HG03280 (cell line): ENCODE data around the gene CBLB.

Experiments used
- ATAC-seq: cut with Tn5 transposase; IDR thresholded peaks from one replicate; pipeline ENCODE4 v1.9.1; 2021; ENCODE audit warnings: mild to moderate bottlenecking, moderate library complexity; ENCODE audit not compliant: unreplicated experiment

The CBLB gene

DNA sequence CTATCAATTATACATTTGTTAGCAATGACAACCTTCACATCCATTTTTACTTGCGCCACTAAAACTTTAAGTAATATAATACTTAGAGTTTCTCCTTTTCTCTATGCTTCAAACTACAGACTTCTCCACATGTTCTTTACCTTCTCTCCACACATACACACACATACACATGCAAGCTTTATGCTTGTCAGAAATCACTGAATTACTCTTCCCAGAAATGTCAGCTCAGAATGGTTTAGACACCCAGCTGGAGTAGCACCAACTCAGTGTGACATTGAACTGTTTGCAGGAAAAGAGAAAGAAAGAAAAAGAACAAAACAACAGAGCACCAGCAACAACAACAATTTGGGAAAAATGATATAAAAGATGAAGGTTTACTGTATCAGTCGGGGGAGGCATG lies 20.9 kb downstream of the CBLB start:
- no peak for ATAC-seq

DNA sequence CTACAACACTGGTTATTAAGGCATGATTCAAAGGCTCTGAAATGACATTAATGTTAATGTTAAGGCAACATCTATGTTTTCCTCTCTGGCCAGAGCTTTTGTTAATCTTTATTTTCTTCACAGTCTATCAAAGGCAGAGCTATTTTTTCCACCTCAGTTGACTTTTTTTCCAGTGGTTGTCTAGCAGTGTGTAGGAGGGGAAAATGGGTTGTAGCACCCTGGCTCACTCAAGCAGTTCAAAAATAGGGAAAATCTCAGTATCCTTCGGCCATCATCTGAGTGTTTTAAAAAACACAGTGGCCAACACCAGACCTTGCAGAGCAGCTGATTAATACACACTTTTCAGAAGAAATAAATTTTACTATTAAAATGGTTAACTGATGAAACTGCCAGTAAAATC lies 21.4 kb downstream of the CBLB start:
- ATAC-seq, result no peak

- ATAC-seq, result no peak
Observed at GRCh38 chr3:105846809-105847208, 22.0 kb downstream of the CBLB start.

- no peak for ATAC-seq
Observed at GRCh38 chr3:105845488-105845887, 23.3 kb downstream of the CBLB start.

DNA sequence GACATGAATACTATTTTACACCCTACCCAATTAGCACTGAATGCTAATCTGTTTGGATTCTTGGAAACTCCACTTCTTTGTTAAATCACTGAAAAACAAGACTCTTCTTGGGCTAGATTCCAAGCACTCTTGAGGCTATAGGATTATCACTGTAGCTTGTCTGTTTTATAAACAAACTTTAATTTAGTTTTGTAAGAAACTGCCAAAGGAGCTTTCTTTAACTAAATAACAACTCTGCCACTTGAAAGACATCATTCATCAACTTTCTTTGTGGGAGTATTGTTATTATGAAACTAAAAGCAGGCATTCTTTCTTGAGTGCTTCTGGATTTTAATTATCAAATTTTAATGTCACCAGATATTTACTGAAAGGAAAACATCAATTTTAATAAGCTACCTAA lies 24.1 kb downstream of the CBLB start:
- no peak for ATAC-seq

GRCh38 chr3:105843994-105844393 lies 24.8 kb downstream of the CBLB start:
- ATAC-seq, result no peak

DNA sequence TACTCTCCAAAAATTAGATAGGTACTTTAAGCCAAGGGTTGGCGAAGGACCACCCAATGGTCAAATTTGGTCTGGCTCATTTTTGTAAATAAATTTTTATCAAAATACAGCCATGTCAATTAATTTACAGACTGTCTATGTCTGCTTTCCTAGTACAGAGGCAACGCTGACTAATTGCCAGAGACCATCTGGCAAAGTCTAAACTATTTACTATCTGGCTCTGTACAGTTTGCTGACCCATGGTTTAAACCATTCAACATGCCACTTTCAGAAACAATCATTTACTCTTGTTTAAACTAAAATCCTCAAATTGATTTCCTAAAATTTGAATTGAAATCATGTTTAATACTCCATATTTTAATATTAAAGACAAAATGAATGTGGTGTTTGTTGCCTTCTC lies 25.9 kb downstream of the CBLB start:
- ATAC-seq, result no peak

DNA sequence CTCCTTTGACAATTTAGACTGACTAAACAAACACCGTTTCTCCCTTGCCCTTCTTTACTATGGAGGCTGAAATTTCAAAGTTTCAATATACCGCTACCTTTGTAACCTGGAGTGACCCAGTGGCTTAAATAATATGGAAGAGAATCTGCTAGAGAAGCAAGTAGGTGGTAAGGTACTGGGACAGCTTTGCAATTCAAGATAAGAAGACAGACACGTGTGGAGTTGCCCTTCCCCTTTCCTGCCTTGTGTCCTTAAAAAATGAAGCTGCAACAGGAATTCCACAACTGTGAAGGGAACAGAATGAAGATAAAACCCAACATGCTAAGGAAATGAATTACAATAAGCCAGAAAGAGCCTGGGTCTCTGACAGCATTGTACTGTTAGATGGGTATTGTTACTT lies 26.4 kb downstream of the CBLB start:
- ATAC-seq, result no peak

- no peak for ATAC-seq
Observed at GRCh38 chr3:105837947-105838346, 30.9 kb downstream of the CBLB start.

GRCh38 chr3:105837143-105837740 lies 31.6 kb downstream of the CBLB start:
- ATAC-seq, result peak; percentile 88

DNA sequence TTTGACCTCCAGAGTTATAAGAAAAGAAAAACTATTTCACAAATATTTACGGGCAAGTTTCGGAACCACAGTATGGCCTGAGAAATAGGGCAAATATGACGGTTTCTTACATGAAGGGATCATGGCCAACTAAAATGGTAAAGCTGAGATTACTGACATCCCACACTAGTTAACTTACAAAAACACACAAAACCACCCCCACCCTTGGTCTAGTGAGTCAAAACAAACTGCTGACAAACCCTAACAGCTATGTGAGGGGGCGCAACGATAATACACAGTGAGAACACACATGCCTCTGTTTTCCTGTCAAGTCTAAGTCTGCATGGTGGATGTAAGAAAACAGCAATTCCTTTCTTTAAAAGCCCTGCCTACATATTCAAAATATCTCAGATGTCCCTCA lies 32.3 kb downstream of the CBLB start:
- peak; percentile 58 for ATAC-seq

DNA sequence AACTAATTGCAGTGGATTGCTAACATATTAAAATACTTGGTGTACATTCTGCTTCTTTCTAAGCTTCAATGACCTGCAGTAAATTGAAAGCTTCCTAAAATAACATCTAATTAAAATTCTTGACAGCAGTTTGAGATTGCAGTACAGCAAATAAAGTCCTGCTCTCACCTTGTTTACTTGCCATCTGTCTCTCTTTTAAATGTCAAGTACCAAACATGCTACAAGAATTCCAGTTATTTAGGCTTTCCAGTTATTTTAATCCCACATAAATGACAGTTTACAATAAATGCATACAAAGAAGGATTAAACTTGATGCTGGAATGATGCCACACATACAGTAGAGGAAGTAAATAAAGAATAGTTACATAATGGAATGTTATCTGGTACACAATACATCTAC lies 33.2 kb downstream of the CBLB start:
- no peak for ATAC-seq

DNA sequence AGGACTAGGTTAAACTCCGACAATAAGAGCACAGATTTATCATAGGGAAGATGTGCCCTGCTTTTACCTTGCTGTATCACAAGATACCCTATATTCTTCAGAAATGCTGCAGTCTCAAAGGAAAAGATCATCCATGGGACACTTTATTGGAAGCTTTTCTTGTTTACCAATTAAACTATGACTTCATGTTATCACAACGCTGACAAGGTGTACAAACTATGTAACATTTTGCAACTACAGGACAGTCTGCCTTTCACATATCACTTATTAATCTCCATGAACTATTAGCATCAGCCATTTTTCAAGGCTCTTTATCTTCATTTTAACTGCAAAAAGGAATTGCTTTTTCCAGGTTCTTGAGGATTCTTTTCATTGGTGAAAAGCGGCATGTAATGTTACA lies 34.0 kb downstream of the CBLB start:
- no peak for ATAC-seq

- ATAC-seq, result no peak
Observed at GRCh38 chr3:105832644-105833043, 36.2 kb downstream of the CBLB start.

GRCh38 chr3:105830836-105831235 lies 38.0 kb downstream of the CBLB start:
- ATAC-seq, result no peak

DNA sequence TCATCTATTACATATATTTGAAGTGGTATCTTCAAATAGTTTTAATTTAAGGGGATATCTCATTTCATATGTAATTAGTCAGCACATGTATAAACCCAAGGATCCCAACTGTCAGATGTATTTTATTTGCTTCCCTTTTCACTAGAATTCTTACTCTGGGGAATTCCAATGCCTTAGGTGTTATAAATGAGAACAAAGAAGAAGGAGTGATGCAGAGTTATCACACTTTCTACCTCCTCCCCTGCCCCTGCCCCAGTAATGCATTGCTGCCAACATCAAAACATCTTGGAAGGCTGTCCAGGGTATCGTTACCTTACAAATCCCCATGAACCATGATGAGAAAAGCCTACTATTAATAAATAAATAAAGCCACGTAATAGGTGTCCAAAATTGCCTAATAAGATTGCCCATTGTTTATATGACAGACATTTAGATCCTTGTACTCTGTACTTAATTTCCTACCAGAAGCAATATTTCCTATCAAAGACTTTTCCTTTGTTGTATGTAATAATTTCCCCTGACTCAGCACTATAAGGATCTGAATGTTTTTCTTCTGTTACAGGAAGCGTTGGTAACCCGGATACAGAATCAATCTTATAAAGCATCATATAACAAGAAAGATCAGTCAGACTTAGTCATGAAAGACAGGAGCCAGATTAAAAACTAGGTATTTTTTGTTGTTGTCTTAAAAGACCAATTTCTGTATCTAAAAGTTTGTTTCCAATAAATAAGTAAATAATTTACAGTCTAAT lies 38.8 kb downstream of the CBLB start:
- ATAC-seq, result no peak

DNA sequence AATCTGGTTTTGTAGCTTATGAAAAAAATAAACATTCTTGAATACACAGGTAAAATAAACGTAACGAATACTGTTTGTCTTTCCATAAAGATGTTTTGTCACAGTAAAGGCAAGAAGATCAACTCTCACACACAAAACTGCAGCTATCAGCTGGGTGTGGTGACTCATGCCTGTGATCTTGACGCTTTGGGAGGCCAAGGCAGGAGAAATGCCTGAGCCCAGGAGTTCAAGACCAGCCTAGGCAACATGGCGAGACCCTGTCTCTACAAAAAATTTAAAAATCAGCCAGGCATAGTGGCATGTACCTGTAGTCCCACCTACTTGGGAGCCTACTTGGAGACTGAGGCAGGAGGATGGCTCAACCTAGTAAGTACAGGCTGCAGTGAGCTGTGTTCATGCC lies 39.6 kb downstream of the CBLB start:
- no peak for ATAC-seq

DNA sequence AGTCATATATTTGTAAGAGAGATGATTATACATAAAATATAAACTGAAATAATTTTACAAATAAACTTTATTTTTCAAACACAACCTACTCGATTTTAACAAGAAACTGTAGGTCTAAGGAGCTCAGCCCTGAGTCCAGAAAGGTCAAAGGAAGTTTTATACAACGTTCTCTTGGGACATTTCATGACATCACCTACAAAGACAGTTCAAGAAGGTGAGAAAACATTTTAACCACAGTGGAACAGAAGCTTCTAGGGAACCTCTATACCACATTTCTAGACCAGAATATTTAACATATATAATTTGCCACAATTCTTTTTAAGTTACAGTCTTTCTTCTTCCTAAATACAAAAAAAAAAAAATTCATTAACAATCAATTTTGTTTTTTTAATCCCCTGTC lies 40.1 kb downstream of the CBLB start:
- no peak for ATAC-seq

- ATAC-seq, result no peak
Observed at GRCh38 chr3:105827959-105828358, 40.9 kb downstream of the CBLB start.

DNA sequence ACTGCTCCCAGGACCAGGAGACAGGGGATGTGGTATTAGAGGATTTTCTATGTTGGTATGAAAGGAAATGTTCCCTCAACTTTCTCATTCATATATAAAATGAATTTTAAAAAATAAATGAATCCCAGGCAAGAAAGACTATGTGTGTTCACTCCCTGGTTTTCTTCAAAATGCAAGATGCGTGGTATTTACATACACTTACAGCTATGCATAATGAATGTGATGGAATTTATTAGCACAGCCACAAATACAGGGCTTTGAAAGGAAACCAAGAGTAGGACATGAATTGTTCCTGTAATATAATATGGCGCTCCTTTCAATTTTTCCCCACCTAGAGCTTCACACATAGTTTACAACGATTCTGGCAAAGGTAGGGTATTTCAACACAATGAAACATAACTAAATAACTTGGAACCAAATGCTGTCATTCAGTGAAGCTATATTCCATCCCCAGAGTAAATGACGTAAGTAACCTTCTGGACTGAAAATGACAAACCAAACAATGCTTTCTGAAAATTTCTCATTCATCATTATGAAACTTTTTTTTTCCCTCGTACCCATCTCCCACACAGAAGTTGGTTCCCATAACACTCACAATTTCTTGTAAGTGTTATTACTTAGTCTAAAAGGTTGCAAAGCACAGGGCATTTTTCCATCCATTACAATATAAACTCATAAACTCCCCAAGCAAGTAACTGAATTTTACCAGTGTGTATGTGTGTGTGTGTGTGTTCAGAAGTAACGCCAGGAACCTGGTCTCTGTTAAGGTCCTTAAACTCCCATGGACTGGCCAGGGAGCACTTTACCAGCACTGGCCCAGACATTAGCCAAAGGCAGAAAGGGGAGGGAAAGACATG lies 41.8 kb downstream of the CBLB start:
- ATAC-seq, result peak; percentile 48

- ATAC-seq, result no peak
Observed at GRCh38 chr3:105824129-105824528, 44.7 kb downstream of the CBLB start.
